ENCODE results near the gene C1QTNF8. TPM values are rescaled to one million over a fixed set of nuclear protein-coding genes. Genes with fewer than 3 reads are reported as not detected.

C1QTNF8 gene
- total RNA-seq, 2 donors from 2014 or later = 4.3 to 7.0 TPM

DNA sequence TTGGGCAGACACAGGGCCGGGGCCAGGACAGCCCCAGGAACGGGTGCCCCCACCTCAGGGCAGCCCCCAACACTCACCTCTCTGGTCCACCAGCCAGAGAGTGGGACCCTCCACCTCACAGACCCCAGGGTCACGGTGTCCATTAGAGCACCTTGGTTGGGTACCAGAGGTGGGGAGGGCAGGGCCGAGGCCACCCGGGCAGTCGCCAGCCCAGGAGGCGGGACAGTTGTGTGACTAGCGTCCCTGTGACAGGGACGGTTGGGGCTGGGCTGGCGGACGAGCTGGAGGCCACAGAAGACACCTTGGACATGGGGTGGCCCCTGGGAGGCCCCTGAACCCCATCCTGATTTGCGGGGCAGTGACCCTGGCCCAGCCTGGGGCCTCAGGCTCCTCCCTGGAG is 11.7 kb upstream of the C1QTNF8 start:
- Histone ChIP-seq H3K4me1 (ENCODE audit: control insufficient read depth in 1 of 2, low read depth in 2 of 2) (peaks cover 3 to 15% of the 10 kb centered on the region in 2 donors), H3K9me3 (no peaks in the 10 kb centered on the region), H3K27me3 (replicated peaks; ENCODE audit: insufficient read depth) (no peaks in the 10 kb centered on the region), H3K36me3 (no peaks in the 10 kb centered on the region), H3K4me3 (no peak overlapping the region), H3K27ac (no peak overlapping the region)
- ATAC-seq (ENCODE audit: insufficient number of reproducible peaks, low FRiP score, low read depth) (no peak), DNase-seq (ENCODE audit: low spot score) (no peak)
- TF ChIP-seq CTCF (IDR thresholded peaks at IDR 0.05) = no peak

- H3K4me3 ChIP-seq = no peak overlapping the region
- H3K27ac ChIP-seq = no peak overlapping the region
- ATAC-seq (ENCODE audit: insufficient number of reproducible peaks, low FRiP score, low read depth) (no peak), DNase-seq (ENCODE audit: low spot score) (no peak)
- no peaks in the 10 kb centered on the region for H3K36me3 ChIP-seq
- no peak for TF ChIP-seq CTCF (IDR thresholded peaks at IDR 0.05)
- H3K9me3 ChIP-seq = no peaks in the 10 kb centered on the region
- peaks cover 3 to 15% of the 10 kb centered on the region in 2 donors for H3K4me1 ChIP-seq (ENCODE audit: control insufficient read depth in 1 of 2, low read depth in 2 of 2)
- no peaks in the 10 kb centered on the region for H3K27me3 ChIP-seq (replicated peaks; ENCODE audit: insufficient read depth)
These were observed 11.1 kb upstream of the C1QTNF8 start for GRCh38 chr16:1107141-1107540.

DNA sequence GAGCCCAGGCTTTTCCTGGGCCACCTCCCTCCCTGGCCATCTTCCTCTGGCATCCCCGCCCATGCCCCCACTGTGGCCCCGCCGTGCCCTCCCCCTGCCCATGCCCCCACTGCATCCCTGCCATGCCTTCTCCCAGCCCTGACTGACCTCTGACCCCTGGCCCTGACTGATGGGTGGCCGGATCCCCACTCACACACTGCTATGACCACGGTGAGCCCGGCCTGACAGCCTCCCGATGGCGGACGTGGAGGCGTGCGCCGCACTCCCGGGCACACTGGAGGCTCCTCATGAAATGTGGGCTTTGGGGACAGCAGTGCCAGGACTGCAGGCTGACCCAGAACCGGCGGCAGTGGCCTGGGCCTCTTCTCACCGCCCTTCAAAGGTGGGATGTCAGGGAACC is 10.6 kb upstream of the C1QTNF8 start:
- Histone ChIP-seq H3K4me1 (ENCODE audit: control insufficient read depth in 1 of 2, low read depth in 2 of 2) (peaks cover 3 to 17% of the 10 kb centered on the region in 2 donors), H3K9me3 (no peaks in the 10 kb centered on the region), H3K27me3 (replicated peaks; ENCODE audit: insufficient read depth) (no peaks in the 10 kb centered on the region), H3K27ac (no peak overlapping the region), H3K36me3 (no peaks in the 10 kb centered on the region), H3K4me3 (no peak overlapping the region)
- ATAC-seq (ENCODE audit: insufficient number of reproducible peaks, low FRiP score, low read depth) = no peak
- TF ChIP-seq CTCF (IDR thresholded peaks at IDR 0.05) = no peak
- no peak for DNase-seq (ENCODE audit: low spot score)

DNA sequence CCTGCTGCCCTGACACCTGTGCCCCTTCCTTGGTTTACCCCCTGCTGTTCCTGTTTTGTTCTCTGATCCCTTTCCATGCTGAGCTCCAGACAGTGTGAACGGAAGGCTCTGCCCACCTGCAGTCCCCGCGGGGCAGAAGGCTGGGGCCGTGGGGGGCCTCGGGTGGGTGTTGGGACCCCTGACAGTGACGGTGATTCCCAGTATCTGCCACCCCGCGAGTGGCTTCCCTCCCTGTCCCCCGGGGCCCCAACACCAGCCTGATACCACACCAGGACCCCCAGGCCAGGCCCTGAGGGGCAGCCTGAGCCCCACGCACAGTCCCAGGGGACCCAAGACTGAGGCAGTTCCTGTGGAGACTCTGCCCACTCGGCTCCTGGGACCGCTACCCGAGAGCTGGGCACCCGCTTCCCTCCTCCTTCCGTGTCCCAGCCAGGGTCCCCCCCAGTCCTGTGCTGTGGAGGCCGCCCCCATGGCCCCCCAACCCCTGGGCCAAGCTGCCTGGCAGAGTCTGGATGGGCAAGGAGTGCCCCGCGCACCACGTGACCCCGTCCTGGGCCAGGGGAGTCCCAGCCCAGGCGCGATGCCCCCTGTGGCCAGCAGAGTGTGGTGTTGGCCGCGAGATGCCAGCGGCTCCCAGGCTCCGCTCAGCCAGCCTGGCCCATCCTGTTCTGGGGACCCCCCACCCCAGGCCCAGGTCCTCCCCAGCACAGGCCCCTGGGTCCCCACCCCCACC is 10.0 kb upstream of the C1QTNF8 start:
- DNase-seq (ENCODE audit: low spot score) (no peak), ATAC-seq (ENCODE audit: insufficient number of reproducible peaks, low FRiP score, low read depth) (no peak)
- TF ChIP-seq CTCF (IDR thresholded peaks at IDR 0.05) = peak; percentile 94
- no peaks in the 10 kb centered on the region for H3K27me3 ChIP-seq (replicated peaks; ENCODE audit: insufficient read depth)
- H3K9me3 ChIP-seq = no peaks in the 10 kb centered on the region
- no peak overlapping the region for H3K4me3 ChIP-seq
- H3K4me1 ChIP-seq (ENCODE audit: control insufficient read depth in 1 of 2, low read depth in 2 of 2) = peaks cover 3 to 23% of the 10 kb centered on the region in 2 donors
- H3K36me3 ChIP-seq = no peaks in the 10 kb centered on the region
- H3K27ac ChIP-seq = no peak overlapping the region

DNA sequence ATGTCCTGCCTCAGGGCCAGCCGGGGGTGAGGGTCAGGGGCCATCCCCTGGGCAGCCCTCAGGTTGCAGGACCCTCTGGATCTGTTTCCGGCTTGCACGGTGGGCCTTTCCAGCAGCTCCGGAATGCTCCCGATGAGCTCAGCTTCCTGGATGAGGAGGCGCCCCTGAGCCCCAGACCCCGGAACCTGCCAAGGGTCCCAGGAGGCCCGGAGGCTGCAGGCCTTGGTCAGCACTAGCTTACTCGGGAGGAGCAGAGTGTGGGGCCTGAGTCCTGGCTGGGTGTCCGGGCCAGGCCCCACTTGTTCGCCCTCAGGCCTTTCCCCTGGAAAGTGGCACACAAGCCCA is 7.6 kb upstream of the C1QTNF8 start:
- DNase-seq (ENCODE audit: low spot score) = no peak
- Histone ChIP-seq H3K4me1 (ENCODE audit: control insufficient read depth in 1 of 2, low read depth in 2 of 2) (peaks cover 8 to 32% of the 10 kb centered on the region in 2 donors), H3K36me3 (no peaks in the 10 kb centered on the region), H3K9me3 (no peaks in the 10 kb centered on the region), H3K27ac (no peak overlapping the region), H3K4me3 (no peak overlapping the region), H3K27me3 (replicated peaks; ENCODE audit: insufficient read depth) (no peaks in the 10 kb centered on the region)
- ATAC-seq (ENCODE audit: insufficient number of reproducible peaks, low FRiP score, low read depth) = no peak
- TF ChIP-seq CTCF (IDR thresholded peaks at IDR 0.05) = no peak

Data from thoracic aorta (tissue), 2 donors.